HepG2 (cell line): Measurements from ENCODE around the gene POU6F2. TPM values are rescaled to one million over a fixed set of nuclear protein-coding genes. Genes with fewer than 3 reads are reported as not detected.

Experiments
- ATAC-seq: fragments of 200-7000 bp; cut with Tn5 transposase; 3 replicates; pipeline ENCODE4 v1.9.1; 2020; ENCODE audit warnings: mild to moderate bottlenecking, moderate library complexity
- BruUV-seq: library from RNA; stranded (reverse); fragments of 400-500 nt; replicated peaks from 2 replicates; lab custom pipeline; 2021; lab: Mats Ljungman, UMichigan
- CTCF ChIA-PET: fragments of 300-600 bp; formaldehyde crosslinking; extraction: SDS; loops from one replicate; lab custom pipeline; 2021; ENCODE audit warnings: low total read pairs, inconsistent platforms, low intra/inter-chr PET ratio; lab: Yijun Ruan, JAX
- POLR2A ChIA-PET: fragments of 350-600 bp; sonication (Branson Sonifier 250); formaldehyde crosslinking; loops from one replicate; lab custom pipeline; 2020; ENCODE audit warnings: antibody characterized with exemption, inconsistent platforms; lab: Yijun Ruan, JAX
- DNase-seq: peaks from one replicate; pipeline ENCODE4 v3.0.0-alpha.2; 2015; ENCODE audit warnings: low spot score
- FAIRE-seq: peaks from 3 replicates; lab custom pipeline; 2011; peaks lifted over from hg19 to GRCh38; lab: Jason Lieb, UNC
- H2AFZ ChIP-seq: one replicate; pipeline ENCODE4 v1.6.1; 2011; ENCODE audit warnings: low read length, inconsistent platforms
- H3K27ac ChIP-seq: fragments of 300-600 bp; 3 replicates; pipeline ENCODE4 v1.8.0; 2011; ENCODE audit warnings: mixed run types, mild to moderate bottlenecking, mixed read lengths, low read length, inconsistent platforms; ENCODE audit not compliant: insufficient read depth; ENCODE audit errors: extremely low read length
- H3K27me3 ChIP-seq, 2 experiments: fragments of 200-600 bp in 1 of 2; 2 replicates in 1 of 2; 3 replicates in 1 of 2; pipeline versions ENCODE4 v1.6.0 to v1.8.0; 2011; ENCODE audit warnings: low read length in 2 of 2, mild to moderate bottlenecking in 2 of 2, moderate library complexity in 2 of 2, inconsistent platforms in 1 of 2; ENCODE audit not compliant: insufficient read depth in 2 of 2, control insufficient read depth in 1 of 2
- H3K36me3 ChIP-seq, 2 experiments: fragments of 200-600 bp in 1 of 2; replicated peaks in 1 of 2; 2 replicates in 1 of 2; 3 replicates in 1 of 2; pipeline versions ENCODE4 v1.5.1 to v1.8.0; 2011; ENCODE audit warnings: low read length in 2 of 2, inconsistent platforms in 1 of 2; ENCODE audit not compliant: insufficient read depth in 2 of 2, control insufficient read depth in 1 of 2
- H3K4me1 ChIP-seq: 2 replicates; pipeline ENCODE4 v1.5.1; 2012; ENCODE audit warnings: low read length, inconsistent platforms; ENCODE audit not compliant: insufficient read depth
- H3K4me2 ChIP-seq: 2 replicates; pipeline ENCODE4 v1.6.0; 2011; ENCODE audit warnings: low read depth, low read length, inconsistent platforms
- H3K4me3 ChIP-seq, 3 experiments: fragments of 200-600 bp in 1 of 3; sonication (generic), shearing (Covaris generic) in 1 of 3; replicated peaks in 1 of 3; 2 replicates each; pipeline ENCODE4 v1.5.1; 2011 to 2016; ENCODE audit warnings: low read length in 3 of 3, inconsistent platforms in 2 of 3, low read depth in 2 of 3, mild to moderate bottlenecking in 2 of 3, control low read depth in 1 of 3, mixed read lengths in 1 of 3; ENCODE audit not compliant: insufficient read depth in 1 of 3
- H3K79me2 ChIP-seq: one replicate; pipeline ENCODE4 v1.6.1; 2011; ENCODE audit warnings: low read length, inconsistent platforms; ENCODE audit not compliant: insufficient read depth
- H3K9ac ChIP-seq: 2 replicates; pipeline ENCODE4 v1.6.0; 2011; ENCODE audit warnings: mild to moderate bottlenecking, low read depth, low read length, inconsistent platforms; ENCODE audit not compliant: insufficient read depth
- H3K9me3 ChIP-seq: 2 replicates; pipeline ENCODE4 v1.5.1; 2012; ENCODE audit warnings: mild to moderate bottlenecking, low read length
- H4K20me1 ChIP-seq: 2 replicates; pipeline ENCODE4 v1.6.0; 2011; ENCODE audit warnings: inconsistent platforms, mild to moderate bottlenecking, low read length, moderate library complexity; ENCODE audit not compliant: insufficient read depth
- KDM2A ChIP-seq: sonication (generic); formaldehyde crosslinking; IDR thresholded peaks from 2 replicates; pipeline ENCODE4 v1.4.0; 2020; ENCODE audit warnings: low read depth, missing genetic modification reagents, borderline replicate concordance
- PATZ1 ChIP-seq: sonication (generic); formaldehyde crosslinking; IDR thresholded peaks from 2 replicates; pipeline ENCODE4 v1.4.0; 2020; ENCODE audit warnings: missing genetic modification reagents
- POLR2AphosphoS5 ChIP-seq: IDR thresholded peaks from 2 replicates; pipeline ENCODE4 v1.6.1; 2012; ENCODE audit warnings: low read depth, low read length
- PRMT3 ChIP-seq: sonication (generic); formaldehyde crosslinking; IDR thresholded peaks from 2 replicates; pipeline ENCODE4 v1.8.1; 2022; ENCODE audit warnings: low read depth, mild to moderate bottlenecking, moderate library complexity, missing genetic modification reagents, borderline replicate concordance
- RORA ChIP-seq: sonication (generic); formaldehyde crosslinking; IDR thresholded peaks from 2 replicates; pipeline ENCODE4 v1.5.0; 2020; ENCODE audit warnings: mild to moderate bottlenecking, missing genetic modification reagents, moderate library complexity
- TAF15 ChIP-seq: fragments of 200-400 bp; formaldehyde crosslinking; IDR thresholded peaks from one replicate; pipeline ENCODE4 v1.6.1; 2018; ENCODE audit warnings: mild to moderate bottlenecking, low read depth, low read length; ENCODE audit not compliant: poor library complexity, severe bottlenecking
- TCF7L2 ChIP-seq: IDR thresholded peaks from 2 replicates; pipeline ENCODE4 v1.6.1; 2011; ENCODE audit warnings: mild to moderate bottlenecking, low read depth, low read length, moderate library complexity
- TMF1 ChIP-seq: sonication (generic); formaldehyde crosslinking; IDR thresholded peaks from 2 replicates; pipeline ENCODE4 v1.8.1; 2022; ENCODE audit warnings: low read depth, missing genetic modification reagents
- ZBTB7B ChIP-seq: sonication (generic); formaldehyde crosslinking; IDR thresholded peaks from 2 replicates; pipeline ENCODE4 v1.4.0; 2020; ENCODE audit warnings: missing genetic modification reagents
- ZHX1 ChIP-seq: sonication (generic); formaldehyde crosslinking; IDR thresholded peaks from 2 replicates; pipeline ENCODE4 v1.8.1; 2022; ENCODE audit warnings: low read depth, mild to moderate bottlenecking, missing genetic modification reagents
- ZMYM2 ChIP-seq: sonication (generic); formaldehyde crosslinking; IDR thresholded peaks from 2 replicates; pipeline ENCODE4 v1.8.0; 2022; ENCODE audit warnings: mild to moderate bottlenecking, missing genetic modification reagents
- ZNF382 ChIP-seq: sonication (generic); formaldehyde crosslinking; IDR thresholded peaks from 2 replicates; pipeline ENCODE4 v1.5.0; 2020; ENCODE audit warnings: missing genetic modification reagents, mild to moderate bottlenecking, borderline replicate concordance
- ZNF530 ChIP-seq: sonication (generic); formaldehyde crosslinking; IDR thresholded peaks from 2 replicates; pipeline ENCODE4 v1.5.0; 2020; ENCODE audit warnings: low read depth, mild to moderate bottlenecking, missing genetic modification reagents
- ZSCAN20 ChIP-seq: sonication (generic); formaldehyde crosslinking; IDR thresholded peaks from 2 replicates; pipeline ENCODE4 v1.4.0; 2020; ENCODE audit warnings: missing genetic modification reagents, mild to moderate bottlenecking, borderline replicate concordance
- ZSCAN9 ChIP-seq: IDR thresholded peaks from 2 replicates; pipeline ENCODE4 v1.6.1; 2016; ENCODE audit warnings: borderline replicate concordance
- WGBS: methylation state at CpG from one replicate; pipeline ENCODE4 v1.1.6; 2017; ENCODE audit warnings: low lambda C conversion rate; 5-methylcytosine and 5-hydroxymethylcytosine counted together
- in situ Hi-C: cut with HindIII; loops from 2 replicates; pipeline ENCODE4 v1.10.0; 2017; ENCODE audit warnings: low pct_unique_long_range_greater_than_20kb; ENCODE audit not compliant: extremely low pct_ligation_motif_present
- intact Hi-C: fragments of 100-400 bp; cut with micrococcal nuclease; formaldehyde crosslinking; loops from one replicate; pipeline ENCODE4 v1.10.0; 2022; ENCODE audit not compliant: unreplicated experiment
- polyA plus RNA-seq, 8 experiments: library from polyadenylated mRNA; depleted of rRNA in 3 of 8; stranded (reverse) in 7 of 8; unstranded in 1 of 8; fragments of >200 nt; fragmentation: Illumina TruSeq in 4 of 8; extraction: Trizol in 4 of 8; gene quantifications; 2 replicates each; pipeline versions ENCODE4 v1.2.1 to v1.2.3, GENCODE V29; 2011 to 2016; ENCODE audit warnings: low read depth in 4 of 8, missing spikeins in 1 of 8, mixed read lengths in 1 of 8; ENCODE audit not compliant: insufficient read depth in 1 of 8
- total RNA-seq, 5 experiments: library from RNA; depleted of rRNA; stranded (reverse); fragments of >200 nt; fragmentation: Illumina TruSeq; extraction: Trizol; gene quantifications; 2 replicates each; pipeline ENCODE4 v1.2.3, GENCODE V29; 2016; ENCODE audit warnings: low read depth in 1 of 5

POU6F2 gene
- total and polyA plus RNA-seq, 2 of the 13 experiments (the other 11 are each of a cell fraction or from before 2014, with no cell fraction given): not detected

- TF ChIP-seq ZHX1 (CRISPR knock-in tag) (no peak), ZMYM2 (CRISPR knock-in tag) (no peak), ZSCAN9 (CRISPR knock-in tag) (no peak)
Observed at GRCh38 chr7:39100270-39100669, 122.6 kb downstream of the POU6F2 start (continued).

GRCh38 chr7:39102234-39102633 lies 124.5 kb downstream of the POU6F2 start:
- FAIRE-seq (no peak), DNase-seq (no peak), ATAC-seq (no peak)
- TF ChIP-seq ZSCAN20: no peak
- TF ChIP-seq KDM2A: no peak
- no peak for TF ChIP-seq PRMT3
- TF ChIP-seq POLR2AphosphoS5: no peak
- TF ChIP-seq TAF15: no peak
- TF ChIP-seq ZNF530 (CRISPR knock-in tag): no peak
- TF ChIP-seq RORA (CRISPR knock-in tag): no peak
- no peak for TF ChIP-seq PATZ1 (CRISPR knock-in tag)
- no peak for TF ChIP-seq TMF1 (CRISPR knock-in tag)
- no peak for TF ChIP-seq ZNF382
- TF ChIP-seq TCF7L2: no peak
- TF ChIP-seq ZBTB7B (CRISPR knock-in tag): no peak
- in situ Hi-C loops: no loop called here
- Histone ChIP-seq H2AFZ (no peak overlapping the region), H3K4me1 (no peaks in the 10 kb centered on the region), H3K4me2 (no peak overlapping the region), H3K36me3 (no peaks in the 10 kb centered on the region), H3K9ac (no peak overlapping the region), H3K4me3 (no peak overlapping the region), H4K20me1 (no peaks in the 10 kb centered on the region), H3K79me2 (no peaks in the 10 kb centered on the region), H3K9me3 (no peaks in the 10 kb centered on the region), H3K27ac (no peak overlapping the region), H3K27me3 (no peaks in the 10 kb centered on the region; a peak in 1 of 5 replicates)
- POLR2A ChIA-PET: no interaction called here
- CTCF ChIA-PET: no interaction called here
- intact Hi-C loops: no loop called here
- BruUV-seq: no TSS peak
- WGBS: 0% methylated on average over 2 of the region's 2 CpGs
